Karpas-422 (cell line): ENCODE results near the gene FAM184A. TPM values are rescaled to one million over a fixed set of nuclear protein-coding genes. Genes with fewer than 3 reads are reported as not detected.

Source experiments
- DNase-seq: peaks from one replicate; pipeline ENCODE4 v3.0.0-alpha.2; 2015
- H2AFZ ChIP-seq: fragments of 200-600 bp; sonication (generic); 2 replicates; pipeline ENCODE4 v1.6.1; 2014; ENCODE audit warnings: antibody characterized with exemption, low read length, mixed read lengths
- H3K27ac ChIP-seq: fragments of 200-600 bp; sonication (generic); 2 replicates; pipeline ENCODE4 v1.5.1; 2014; ENCODE audit warnings: mild to moderate bottlenecking, low read length, moderate library complexity
- H3K27me3 ChIP-seq: fragments of 200-600 bp; sonication (generic); 2 replicates; pipeline ENCODE4 v1.6.1; 2014; ENCODE audit warnings: low read length, mixed read lengths
- H3K36me3 ChIP-seq: fragments of 200-600 bp; sonication (generic); 2 replicates; pipeline ENCODE4 v1.6.1; 2014; ENCODE audit warnings: low read length, mixed read lengths; ENCODE audit not compliant: insufficient read depth
- H3K4me1 ChIP-seq: fragments of 200-600 bp; sonication (generic); 2 replicates; pipeline ENCODE4 v1.6.1; 2014; ENCODE audit warnings: mild to moderate bottlenecking, low read length, mixed read lengths
- H3K4me2 ChIP-seq: fragments of 200-600 bp; sonication (generic); 2 replicates; pipeline ENCODE4 v1.6.1; 2014; ENCODE audit warnings: low read length, low read depth, mild to moderate bottlenecking; ENCODE audit not compliant: poor library complexity, severe bottlenecking
- H3K4me3 ChIP-seq: fragments of 200-600 bp; sonication (generic); 2 replicates; pipeline ENCODE4 v1.5.1; 2014; ENCODE audit warnings: mild to moderate bottlenecking, antibody characterized with exemption, low read length, mixed read lengths
- H3K79me2 ChIP-seq: fragments of 200-600 bp; sonication (generic); 2 replicates; pipeline ENCODE4 v1.6.1; 2014; ENCODE audit warnings: mild to moderate bottlenecking, low read length, mixed read lengths
- H3K9ac ChIP-seq: fragments of 200-600 bp; sonication (generic); 2 replicates; pipeline ENCODE4 v1.6.0; 2014; ENCODE audit warnings: low read length
- H3K9me2 ChIP-seq: fragments of 200-600 bp; sonication (generic), shearing (Covaris generic); replicated peaks from 2 replicates; pipeline ENCODE4 v1.6.0; 2014; ENCODE audit warnings: mild to moderate bottlenecking, low read length, moderate library complexity; ENCODE audit not compliant: insufficient read depth
- H3K9me3 ChIP-seq: fragments of 300-700, 200-600 bp; sonication (generic); 2 replicates; pipeline ENCODE4 v1.6.1; 2014; ENCODE audit warnings: low read length, mixed read lengths
- H4K20me1 ChIP-seq: fragments of 200-600 bp; sonication (generic); 2 replicates; pipeline ENCODE4 v1.6.1; 2014; ENCODE audit warnings: mild to moderate bottlenecking, antibody characterized with exemption, low read length, low read depth; ENCODE audit not compliant: insufficient read depth
- total RNA-seq: library from RNA; depleted of rRNA; stranded (reverse); fragments of >200 nt; shearing (Covaris generic); gene quantifications from 2 replicates; pipeline ENCODE4 v1.2.3, GENCODE V29; 2014; ENCODE audit warnings: low replicate concordance

The FAM184A gene
- total RNA-seq, 1 experiment from 2014 or later, result 8.4 TPM

DNA sequence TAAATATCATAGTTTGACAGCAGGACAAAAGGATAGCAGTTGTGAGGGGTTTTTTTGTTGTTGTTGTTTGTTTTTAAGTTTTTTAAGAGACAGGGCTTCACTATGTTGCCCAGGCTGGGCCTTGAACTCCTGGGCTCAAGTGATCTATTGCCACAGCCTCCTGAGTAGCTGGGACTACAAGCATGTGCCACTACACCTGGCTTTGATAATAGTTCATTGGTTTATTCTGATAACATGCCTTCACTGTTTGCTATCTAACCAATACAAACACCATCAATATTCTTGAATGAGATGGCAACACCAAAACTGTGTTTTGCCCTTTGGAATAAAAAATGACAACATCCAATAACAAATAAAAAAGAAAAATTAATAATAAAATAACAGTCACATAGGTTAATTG lies 41.2 kb downstream of the FAM184A start:
- H3K4me3 ChIP-seq, result no peak overlapping the region
- no peak overlapping the region for H3K9ac ChIP-seq
- no peak overlapping the region for H3K27ac ChIP-seq
- no peak overlapping the region for H3K4me2 ChIP-seq
- H3K79me2 ChIP-seq, result no peaks in the 10 kb centered on the region
- H3K9me3 ChIP-seq, result no peaks in the 10 kb centered on the region
- H3K9me2 ChIP-seq, result no peaks in the 10 kb centered on the region
- no peak overlapping the region for H2AFZ ChIP-seq
- H3K36me3 ChIP-seq, result no peaks in the 10 kb centered on the region
- no peaks in the 10 kb centered on the region for H4K20me1 ChIP-seq
- DNase-seq, result no peak
- no peaks in the 10 kb centered on the region for H3K27me3 ChIP-seq
- H3K4me1 ChIP-seq, result no peaks in the 10 kb centered on the region

GRCh38 chr6:119036081-119036480 lies 42.4 kb downstream of the FAM184A start:
- no peak for DNase-seq
- H3K27ac ChIP-seq, result no peak overlapping the region
- H3K79me2 ChIP-seq, result no peaks in the 10 kb centered on the region
- no peak overlapping the region for H3K9ac ChIP-seq
- H3K36me3 ChIP-seq, result no peaks in the 10 kb centered on the region
- no peaks in the 10 kb centered on the region for H3K9me2 ChIP-seq
- no peaks in the 10 kb centered on the region for H3K27me3 ChIP-seq
- no peaks in the 10 kb centered on the region for H4K20me1 ChIP-seq
- H3K4me3 ChIP-seq, result no peak overlapping the region
- H2AFZ ChIP-seq, result no peak overlapping the region
- H3K4me1 ChIP-seq, result no peaks in the 10 kb centered on the region
- no peak overlapping the region for H3K4me2 ChIP-seq
- H3K9me3 ChIP-seq, result no peaks in the 10 kb centered on the region

GRCh38 chr6:119035459-119035858 lies 43.0 kb downstream of the FAM184A start:
- H3K4me2 ChIP-seq, result no peak overlapping the region
- H3K9ac ChIP-seq, result no peak overlapping the region
- no peaks in the 10 kb centered on the region for H3K4me1 ChIP-seq
- H4K20me1 ChIP-seq, result no peaks in the 10 kb centered on the region
- no peaks in the 10 kb centered on the region for H3K27me3 ChIP-seq
- H3K9me2 ChIP-seq, result no peaks in the 10 kb centered on the region
- no peak overlapping the region for H3K4me3 ChIP-seq
- H3K27ac ChIP-seq, result no peak overlapping the region
- H2AFZ ChIP-seq, result no peak overlapping the region
- no peaks in the 10 kb centered on the region for H3K36me3 ChIP-seq
- no peaks in the 10 kb centered on the region for H3K79me2 ChIP-seq
- H3K9me3 ChIP-seq, result no peaks in the 10 kb centered on the region
- no peak for DNase-seq

DNA sequence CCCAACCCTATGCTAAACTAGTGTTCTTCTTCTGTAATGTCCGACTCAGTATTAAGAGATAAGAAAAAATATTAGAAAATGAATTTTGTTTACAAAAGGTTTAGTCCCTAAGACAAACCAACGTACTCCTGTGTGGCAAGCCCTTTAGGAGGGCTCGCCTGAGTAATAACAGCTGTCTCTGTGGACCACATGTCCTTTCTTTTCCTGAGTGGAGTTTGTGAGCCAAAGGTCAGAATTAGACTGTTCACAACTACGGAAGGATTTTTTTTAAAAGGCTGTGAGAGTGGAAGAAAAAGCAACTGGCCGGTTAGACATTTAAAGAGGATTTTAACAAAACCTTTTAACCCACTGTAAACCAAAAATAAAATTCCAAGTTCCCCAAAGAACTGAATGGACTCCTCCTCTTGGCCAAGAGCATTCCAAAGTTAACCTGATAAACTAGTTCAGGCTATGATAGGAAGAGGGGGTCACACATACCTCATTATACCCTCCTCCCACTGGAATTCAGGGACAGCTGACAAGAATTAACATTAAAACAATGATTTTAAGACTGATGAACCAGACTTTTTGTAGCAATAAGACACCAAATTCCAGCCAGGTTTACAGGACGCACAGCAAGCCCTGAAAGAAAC lies 43.5 kb downstream of the FAM184A start:
- no peak overlapping the region for H3K9ac ChIP-seq
- H4K20me1 ChIP-seq, result no peaks in the 10 kb centered on the region
- no peaks in the 10 kb centered on the region for H3K4me1 ChIP-seq
- H3K9me2 ChIP-seq, result no peaks in the 10 kb centered on the region
- H3K27me3 ChIP-seq, result no peaks in the 10 kb centered on the region
- no peak overlapping the region for H3K4me2 ChIP-seq
- no peak for DNase-seq
- H3K4me3 ChIP-seq, result no peak overlapping the region
- no peak overlapping the region for H3K27ac ChIP-seq
- no peak overlapping the region for H2AFZ ChIP-seq
- no peaks in the 10 kb centered on the region for H3K36me3 ChIP-seq
- no peaks in the 10 kb centered on the region for H3K79me2 ChIP-seq
- H3K9me3 ChIP-seq, result no peaks in the 10 kb centered on the region

GRCh38 chr6:119032428-119032827 lies 46.0 kb downstream of the FAM184A start:
- DNase-seq, result no peak
- H3K27ac ChIP-seq, result no peak overlapping the region
- no peaks in the 10 kb centered on the region for H4K20me1 ChIP-seq
- H3K9me2 ChIP-seq, result no peaks in the 10 kb centered on the region
- H3K4me3 ChIP-seq, result no peak overlapping the region
- no peaks in the 10 kb centered on the region for H3K27me3 ChIP-seq
- H3K4me1 ChIP-seq, result no peaks in the 10 kb centered on the region
- H3K9me3 ChIP-seq, result no peaks in the 10 kb centered on the region
- no peak overlapping the region for H2AFZ ChIP-seq
- H3K9ac ChIP-seq, result no peak overlapping the region
- no peaks in the 10 kb centered on the region for H3K79me2 ChIP-seq
- no peak overlapping the region for H3K4me2 ChIP-seq
- H3K36me3 ChIP-seq, result no peaks in the 10 kb centered on the region

- H3K4me2 ChIP-seq, result no peak overlapping the region
- no peaks in the 10 kb centered on the region for H3K79me2 ChIP-seq
- H3K36me3 ChIP-seq, result no peaks in the 10 kb centered on the region
- H3K9me3 ChIP-seq, result no peaks in the 10 kb centered on the region
- no peaks in the 10 kb centered on the region for H4K20me1 ChIP-seq
- DNase-seq, result no peak
- no peaks in the 10 kb centered on the region for H3K9me2 ChIP-seq
- H3K9ac ChIP-seq, result no peak overlapping the region
- H3K4me3 ChIP-seq, result no peak overlapping the region
- no peak overlapping the region for H3K27ac ChIP-seq
- H3K4me1 ChIP-seq, result peaks cover 2% of the 10 kb centered on the region
- no peak overlapping the region for H2AFZ ChIP-seq
- no peaks in the 10 kb centered on the region for H3K27me3 ChIP-seq
Measured at GRCh38 chr6:119030759-119031158, 47.7 kb downstream of the FAM184A start.

DNA sequence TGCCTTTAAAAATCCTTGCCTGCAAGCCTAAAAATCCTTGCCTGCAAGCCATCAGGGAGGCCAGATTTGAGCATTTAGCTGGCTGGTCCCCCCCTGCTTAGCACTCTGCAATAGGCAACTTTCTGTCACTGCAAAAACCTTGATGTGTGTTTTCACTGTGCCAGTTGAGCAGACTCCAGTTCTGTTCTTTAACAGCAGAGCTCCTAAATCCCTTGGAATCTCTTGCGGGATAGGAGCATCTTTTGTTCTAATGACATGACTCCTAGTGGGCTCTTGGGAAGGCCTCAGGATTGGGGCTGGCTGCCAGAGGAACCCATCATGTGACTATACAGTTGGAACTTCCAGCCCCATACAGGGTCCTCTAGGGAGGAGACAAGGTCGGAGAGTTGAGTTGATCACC lies 50.4 kb downstream of the FAM184A start:
- H3K9ac ChIP-seq, result no peak overlapping the region
- no peak overlapping the region for H3K27ac ChIP-seq
- DNase-seq, result no peak
- H2AFZ ChIP-seq, result no peak overlapping the region
- H3K4me3 ChIP-seq, result no peak overlapping the region
- H3K9me2 ChIP-seq, result no peaks in the 10 kb centered on the region
- H4K20me1 ChIP-seq, result no peaks in the 10 kb centered on the region
- H3K36me3 ChIP-seq, result no peaks in the 10 kb centered on the region
- H3K9me3 ChIP-seq, result no peaks in the 10 kb centered on the region
- H3K4me2 ChIP-seq, result no peak overlapping the region
- no peaks in the 10 kb centered on the region for H3K27me3 ChIP-seq
- H3K4me1 ChIP-seq, result peaks cover 29% of the 10 kb centered on the region
- H3K79me2 ChIP-seq, result no peaks in the 10 kb centered on the region

- Histone ChIP-seq H3K4me1 (peaks cover 34% of the 10 kb centered on the region), H3K36me3 (no peaks in the 10 kb centered on the region), H3K27me3 (no peaks in the 10 kb centered on the region), H3K9me3 (no peaks in the 10 kb centered on the region), H3K4me3 (no peak overlapping the region), H3K79me2 (no peaks in the 10 kb centered on the region), H4K20me1 (no peaks in the 10 kb centered on the region), H3K9me2 (no peaks in the 10 kb centered on the region), H3K4me2 (no peak overlapping the region), H3K27ac (no peak overlapping the region), H2AFZ (no peak overlapping the region), H3K9ac (no peak overlapping the region)
- no peak for DNase-seq
Measured at GRCh38 chr6:119027465-119027864, 51.0 kb downstream of the FAM184A start.

DNA sequence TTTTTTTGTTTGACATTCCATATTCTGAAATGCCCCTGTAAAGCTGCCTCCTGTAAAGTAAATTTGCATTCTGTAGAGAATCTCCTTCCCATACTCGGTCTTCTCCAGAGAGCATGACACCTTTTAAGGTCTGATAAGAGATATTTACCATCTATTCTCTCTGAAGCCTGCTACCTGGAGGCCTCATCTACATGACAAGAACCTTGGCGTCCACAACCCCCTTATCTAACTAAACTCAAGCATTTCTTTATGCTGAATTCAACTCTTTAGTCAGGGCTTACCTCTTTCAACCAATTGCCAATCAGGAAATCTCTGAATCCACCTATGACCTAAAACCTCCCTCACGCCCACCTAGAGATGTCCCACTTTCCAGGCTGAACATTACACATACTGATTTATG lies 51.6 kb downstream of the FAM184A start:
- H3K4me3 ChIP-seq, result no peak overlapping the region
- no peak for DNase-seq
- no peaks in the 10 kb centered on the region for H3K9me3 ChIP-seq
- H3K9me2 ChIP-seq, result no peaks in the 10 kb centered on the region
- no peaks in the 10 kb centered on the region for H4K20me1 ChIP-seq
- H3K4me2 ChIP-seq, result no peak overlapping the region
- H2AFZ ChIP-seq, result no peak overlapping the region
- H3K27me3 ChIP-seq, result no peaks in the 10 kb centered on the region
- peaks cover 34% of the 10 kb centered on the region for H3K4me1 ChIP-seq
- no peak overlapping the region for H3K27ac ChIP-seq
- H3K36me3 ChIP-seq, result no peaks in the 10 kb centered on the region
- H3K9ac ChIP-seq, result no peak overlapping the region
- H3K79me2 ChIP-seq, result no peaks in the 10 kb centered on the region
